ENCODE results near the gene TLE2.

Gene TLE2

DNA sequence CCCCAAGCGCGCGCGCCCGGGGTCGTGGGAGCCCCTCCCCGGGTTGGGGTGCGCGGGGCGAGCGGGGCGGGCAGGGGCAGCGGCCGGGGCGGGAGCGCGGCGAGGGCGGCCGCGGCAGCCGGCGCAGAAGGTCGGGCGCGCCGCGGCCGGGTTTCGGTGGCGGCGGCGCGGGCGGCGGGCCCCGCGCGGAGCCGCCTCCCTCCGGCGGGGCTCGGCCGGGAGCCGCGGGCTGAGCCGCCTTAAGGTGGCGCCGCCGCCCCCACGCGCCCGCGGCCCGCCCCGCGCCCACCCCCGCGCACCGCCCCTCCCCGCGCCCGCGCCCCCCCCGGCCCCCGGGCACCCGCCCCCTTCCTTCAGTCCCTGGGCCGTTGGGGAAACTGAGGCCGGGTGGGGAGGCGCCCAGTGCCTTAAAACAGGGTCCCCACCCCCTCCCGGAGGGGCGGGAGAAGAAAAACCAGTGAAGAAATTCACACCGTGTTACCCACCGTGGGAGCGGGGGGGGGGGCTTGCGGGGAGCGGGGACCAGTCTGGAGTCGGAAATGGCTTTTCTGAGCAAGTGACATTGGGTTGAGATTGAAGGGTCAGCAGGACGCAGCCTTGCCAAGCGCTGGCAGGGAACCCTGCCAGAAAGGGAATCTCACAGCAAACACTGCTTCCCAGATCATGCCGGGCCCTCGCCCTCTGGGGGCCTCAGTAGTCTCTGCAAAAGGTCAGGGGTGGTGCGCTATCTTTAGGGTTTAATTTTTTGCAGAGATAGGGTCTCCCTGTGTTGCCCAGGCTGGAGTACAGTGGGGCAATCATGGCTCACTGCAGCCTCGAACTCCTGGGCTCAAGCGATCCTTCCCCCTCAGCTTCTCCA, at the start of gene TLE2:
Gene TLE2, minus strand, starts transcription at position 216 of the 859 bp plus-strand sequence. CDS start 376 bp downstream, outside the sequence.
- TF ChIP-seq, protein P1, sequence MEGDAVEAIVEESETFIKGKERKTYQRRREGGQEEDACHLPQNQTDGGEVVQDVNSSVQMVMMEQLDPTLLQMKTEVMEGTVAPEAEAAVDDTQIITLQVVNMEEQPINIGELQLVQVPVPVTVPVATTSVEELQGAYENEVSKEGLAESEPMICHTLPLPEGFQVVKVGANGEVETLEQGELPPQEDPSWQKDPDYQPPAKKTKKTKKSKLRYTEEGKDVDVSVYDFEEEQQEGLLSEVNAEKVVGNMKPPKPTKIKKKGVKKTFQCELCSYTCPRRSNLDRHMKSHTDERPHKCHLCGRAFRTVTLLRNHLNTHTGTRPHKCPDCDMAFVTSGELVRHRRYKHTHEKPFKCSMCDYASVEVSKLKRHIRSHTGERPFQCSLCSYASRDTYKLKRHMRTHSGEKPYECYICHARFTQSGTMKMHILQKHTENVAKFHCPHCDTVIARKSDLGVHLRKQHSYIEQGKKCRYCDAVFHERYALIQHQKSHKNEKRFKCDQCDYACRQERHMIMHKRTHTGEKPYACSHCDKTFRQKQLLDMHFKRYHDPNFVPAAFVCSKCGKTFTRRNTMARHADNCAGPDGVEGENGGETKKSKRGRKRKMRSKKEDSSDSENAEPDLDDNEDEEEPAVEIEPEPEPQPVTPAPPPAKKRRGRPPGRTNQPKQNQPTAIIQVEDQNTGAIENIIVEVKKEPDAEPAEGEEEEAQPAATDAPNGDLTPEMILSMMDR (IDR thresholded peaks at IDR 0.05; ENCODE audit: extremely low read depth, insufficient read depth, missing control alignments), result no peak
- in situ Hi-C loops (cut with MboI; ENCODE audit: low pct_unique_long_range_greater_than_20kb, low sequenced_read_pairs, unreplicated experiment), result no loop called here
- DNase-seq (ENCODE audit: low spot score), result peak; percentile 79

DNA sequence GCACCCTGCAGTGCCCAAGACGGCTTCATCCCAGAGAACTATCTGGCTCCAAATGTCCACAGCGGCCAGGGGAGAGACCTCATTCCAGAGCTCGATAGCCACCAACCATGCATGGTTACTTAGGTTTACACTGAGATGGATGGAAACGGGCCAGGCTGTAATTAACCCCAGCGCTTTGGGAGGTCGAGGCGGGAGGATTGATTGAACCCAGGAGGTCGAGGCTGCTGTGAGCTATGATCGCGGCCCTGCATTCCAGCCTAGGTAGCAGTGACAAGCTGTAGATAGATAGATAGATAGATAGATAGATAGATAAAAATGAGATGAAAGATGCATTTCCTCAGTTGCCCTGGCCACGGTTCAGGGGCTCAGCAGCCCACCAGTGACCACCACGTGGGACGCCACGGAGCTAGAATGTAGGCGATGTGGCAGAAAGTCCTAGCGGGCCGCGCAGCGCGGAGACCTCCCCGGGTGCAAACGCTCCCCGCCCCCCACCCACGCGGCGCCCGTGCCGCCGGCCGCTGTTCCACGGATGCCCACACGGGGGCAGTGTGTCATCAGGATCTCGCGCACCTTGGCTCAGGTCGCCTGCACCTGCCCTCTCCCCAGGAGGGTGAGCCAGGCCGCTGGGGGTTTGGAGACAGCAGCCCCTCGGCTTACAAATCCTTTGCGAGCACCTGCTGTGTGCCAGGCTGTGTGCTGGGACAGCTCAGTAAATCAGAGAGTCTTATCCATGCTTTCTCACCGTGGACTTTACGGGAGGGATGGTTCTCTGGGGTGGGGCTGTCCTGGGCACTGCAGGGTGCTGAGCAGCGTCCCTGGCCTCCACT, 46.7 kb upstream of the TLE2 start:
- TF ChIP-seq, protein P1 (IDR thresholded peaks at IDR 0.05; ENCODE audit: extremely low read depth, insufficient read depth, missing control alignments), result peak; percentile 97
- in situ Hi-C loops (cut with MboI; ENCODE audit: low pct_unique_long_range_greater_than_20kb, low sequenced_read_pairs, unreplicated experiment), result no loop called here
- peak; percentile 86 for DNase-seq (ENCODE audit: low spot score)

DNA sequence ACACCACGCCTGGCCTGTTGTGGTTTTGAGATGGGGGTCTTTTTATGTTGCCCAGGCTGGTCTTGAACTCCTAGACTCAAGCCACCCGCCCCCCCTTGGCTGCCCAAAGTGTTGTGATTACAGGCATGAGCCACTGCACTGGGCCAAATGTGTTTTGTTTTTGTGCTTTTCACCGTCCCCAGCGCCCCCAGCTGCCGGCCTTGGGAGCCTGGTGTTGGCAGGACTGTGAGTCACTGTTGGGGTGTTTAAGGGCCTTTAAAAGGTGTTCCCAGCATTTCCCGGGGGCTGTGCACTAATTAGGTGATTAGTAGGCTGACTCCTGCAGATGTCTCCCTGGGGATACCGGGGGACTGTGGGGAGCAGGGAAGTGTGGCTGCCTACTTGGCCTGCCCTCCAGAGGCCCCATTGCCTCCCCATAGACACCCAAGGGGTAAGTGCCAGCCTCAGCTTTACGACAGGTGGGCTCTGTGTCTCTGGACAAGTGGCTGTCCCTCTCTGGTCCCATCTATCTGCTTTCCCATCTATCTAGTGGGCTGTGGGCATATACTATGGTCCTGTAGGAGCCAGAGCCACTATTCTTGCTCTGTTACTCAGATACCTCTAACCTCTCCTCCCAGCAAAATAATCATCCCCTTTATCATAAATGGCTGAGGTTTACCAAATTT, 45.0 kb upstream of the TLE2 start:
- TF ChIP-seq, protein P1 (IDR thresholded peaks at IDR 0.05; ENCODE audit: extremely low read depth, insufficient read depth, missing control alignments), result peak; percentile 37
- in situ Hi-C loops (cut with MboI; ENCODE audit: low pct_unique_long_range_greater_than_20kb, low sequenced_read_pairs, unreplicated experiment), result no loop called here
- no peak for DNase-seq (ENCODE audit: low spot score)

DNA sequence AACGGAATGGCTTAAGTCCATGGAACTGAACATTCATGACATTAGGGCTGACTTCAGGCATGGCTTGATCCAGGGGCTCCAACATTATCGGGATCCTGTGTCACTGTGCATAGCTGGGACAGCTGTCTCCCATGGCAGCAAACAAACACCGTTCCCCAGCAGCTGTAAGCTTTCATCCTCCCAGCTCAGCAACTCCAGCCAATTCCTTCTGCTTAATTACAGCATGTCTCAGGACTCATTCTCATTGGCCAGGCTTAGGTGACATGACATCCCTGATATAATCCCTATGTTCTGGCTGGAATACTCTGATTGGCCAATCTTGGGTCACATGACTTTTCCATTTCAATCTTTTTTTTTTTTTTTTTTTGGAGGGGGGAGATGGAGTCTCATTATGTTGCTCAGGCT, 44.1 kb upstream of the TLE2 start:
- DNase-seq (ENCODE audit: low spot score), result no peak

DNA sequence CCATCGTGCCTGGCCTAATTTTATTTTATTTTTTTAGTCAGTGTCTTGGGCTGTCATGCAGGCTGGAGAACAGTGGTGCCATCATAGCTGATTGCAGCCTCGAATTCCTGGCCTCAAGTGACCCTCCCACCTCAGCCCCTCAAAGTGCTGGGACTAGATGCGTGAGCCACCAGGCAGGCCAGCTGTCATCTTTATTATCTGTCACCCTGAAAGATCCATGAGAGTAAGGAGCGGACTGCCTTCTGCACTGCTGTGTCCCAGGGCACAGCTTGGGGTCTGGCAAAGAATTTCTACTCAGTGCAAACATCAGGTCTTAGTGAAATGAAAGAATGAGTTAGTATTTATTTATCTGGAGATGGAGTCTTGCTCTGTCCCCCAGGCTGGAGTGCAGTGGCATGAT, 42.7 kb upstream of the TLE2 start:
- no peak for DNase-seq (ENCODE audit: low spot score)
- TF ChIP-seq, protein P1 (IDR thresholded peaks at IDR 0.05; ENCODE audit: extremely low read depth, insufficient read depth, missing control alignments), result no peak
- in situ Hi-C loops (cut with MboI; ENCODE audit: low pct_unique_long_range_greater_than_20kb, low sequenced_read_pairs, unreplicated experiment), result no loop called here

More for the DNA sequence above, 44.1 kb upstream of the TLE2 start:
- TF ChIP-seq, protein P1 (IDR thresholded peaks at IDR 0.05; ENCODE audit: extremely low read depth, insufficient read depth, missing control alignments), result no peak
- in situ Hi-C loops (cut with MboI; ENCODE audit: low pct_unique_long_range_greater_than_20kb, low sequenced_read_pairs, unreplicated experiment), result no loop called here

DNA sequence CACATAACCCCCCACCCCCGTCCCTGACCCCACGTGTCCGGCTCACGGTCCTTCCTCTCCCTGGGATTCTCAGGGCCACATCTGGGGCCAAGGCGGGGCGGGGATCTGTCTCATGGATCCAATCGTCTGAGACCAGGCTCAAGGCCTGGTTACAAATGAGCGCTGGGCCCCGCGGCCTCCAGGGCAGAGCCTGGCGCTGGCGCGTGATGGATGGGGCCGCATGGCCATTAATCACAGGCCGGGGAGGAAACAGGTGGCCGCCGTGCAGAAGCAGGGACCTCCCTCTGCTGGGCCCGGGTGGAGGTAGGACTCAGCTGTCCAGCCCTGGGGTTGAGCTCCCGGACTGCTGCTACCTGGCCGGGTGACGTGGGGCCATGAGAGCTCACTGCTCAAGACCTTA, 39.0 kb upstream of the TLE2 start:
- in situ Hi-C loops (cut with MboI; ENCODE audit: low pct_unique_long_range_greater_than_20kb, low sequenced_read_pairs, unreplicated experiment), result no loop called here
- no peak for DNase-seq (ENCODE audit: low spot score)
- TF ChIP-seq, protein P1 (IDR thresholded peaks at IDR 0.05; ENCODE audit: extremely low read depth, insufficient read depth, missing control alignments), result no peak
